H9 (cell line): Measurements from ENCODE around the gene ATM. TPM values are rescaled to one million over a fixed set of nuclear protein-coding genes. Genes with fewer than 3 reads are reported as not detected.
A peak's percentile ranks its signal among the peaks of the same experiment; 100 is the strongest.

Experiments used
- DNase-seq: peaks from one replicate; pipeline ENCODE4 v3.0.0-alpha.2; 2017
- H2AFZ ChIP-seq: one replicate; pipeline ENCODE4 v1.6.1; 2013; ENCODE audit warnings: mild to moderate bottlenecking, low read length, control low read depth, moderate library complexity
- H2AK5ac ChIP-seq: 2 replicates; pipeline ENCODE4 v1.6.1; 2013; ENCODE audit warnings: low read length, control low read depth, mixed read lengths; ENCODE audit not compliant: insufficient read length
- H2BK120ac ChIP-seq: one replicate; pipeline ENCODE4 v1.6.1; 2013; ENCODE audit warnings: low read depth, mild to moderate bottlenecking, low read length, control low read depth, inconsistent platforms; ENCODE audit not compliant: poor library complexity, severe bottlenecking
- H2BK12ac ChIP-seq: 2 replicates; pipeline ENCODE4 v1.6.1; 2013; ENCODE audit warnings: low read length, control low read depth, mixed read lengths, low read depth; ENCODE audit not compliant: insufficient read length
- H2BK15ac ChIP-seq: 2 replicates; pipeline ENCODE4 v1.6.1; 2013; ENCODE audit warnings: low read depth, low read length, control low read depth
- H2BK20ac ChIP-seq: one replicate; pipeline ENCODE4 v1.6.1; 2013; ENCODE audit warnings: low read depth, mild to moderate bottlenecking, low read length, control low read depth, inconsistent platforms; ENCODE audit not compliant: poor library complexity, severe bottlenecking
- H2BK5ac ChIP-seq: 2 replicates; pipeline ENCODE4 v1.6.1; 2013; ENCODE audit warnings: low read length, control low read depth, mixed read lengths; ENCODE audit not compliant: insufficient read length
- H3K14ac ChIP-seq: 2 replicates; pipeline ENCODE4 v1.6.1; 2013; ENCODE audit warnings: low read length, control low read depth; ENCODE audit not compliant: insufficient read depth
- H3K18ac ChIP-seq: 2 replicates; pipeline ENCODE4 v1.6.1; 2013; ENCODE audit warnings: low read depth, mild to moderate bottlenecking, mixed read lengths, low read length, control low read depth; ENCODE audit not compliant: insufficient read length
- H3K23ac ChIP-seq: 2 replicates; pipeline ENCODE4 v1.6.1; 2013; ENCODE audit warnings: low read length, control low read depth, mixed read lengths, low read depth; ENCODE audit not compliant: insufficient read length
- H3K23me2 ChIP-seq: 2 replicates; pipeline ENCODE4 v1.6.1; 2013; ENCODE audit warnings: low read depth, mild to moderate bottlenecking, mixed read lengths, low read length, control low read depth; ENCODE audit not compliant: insufficient read length, poor library complexity, severe bottlenecking
- H3K27ac ChIP-seq: 2 replicates; pipeline ENCODE4 v1.5.1; 2013; ENCODE audit warnings: low read length, control low read depth, mixed read lengths, low read depth; ENCODE audit not compliant: insufficient read length
- H3K27me3 ChIP-seq: 2 replicates; pipeline ENCODE4 v1.6.1; 2013; ENCODE audit warnings: low read length, control low read depth, inconsistent platforms; ENCODE audit not compliant: insufficient read depth
- H3K4ac ChIP-seq: 2 replicates; pipeline ENCODE4 v1.6.1; 2013; ENCODE audit warnings: low read depth, mild to moderate bottlenecking, control low read depth, inconsistent platforms, low read length, moderate library complexity
- H3K4me1 ChIP-seq: 2 replicates; pipeline ENCODE4 v1.6.1; 2013; ENCODE audit warnings: low read length, control low read depth, inconsistent platforms; ENCODE audit not compliant: insufficient read depth
- H3K4me2 ChIP-seq: 2 replicates; pipeline ENCODE4 v1.6.1; 2013; ENCODE audit warnings: low read length, control low read depth, mixed read lengths; ENCODE audit not compliant: insufficient read length, insufficient read depth
- H3K56ac ChIP-seq: 2 replicates; pipeline ENCODE4 v1.6.1; 2013; ENCODE audit warnings: low read depth, mild to moderate bottlenecking, mixed read lengths, low read length, control low read depth; ENCODE audit not compliant: insufficient read length
- H3K79me1 ChIP-seq: 2 replicates; pipeline ENCODE4 v1.6.1; 2013; ENCODE audit warnings: low read depth, mild to moderate bottlenecking, moderate library complexity, low read length, control low read depth, inconsistent platforms; ENCODE audit not compliant: insufficient read depth, poor library complexity, severe bottlenecking
- H3K79me2 ChIP-seq: 2 replicates; pipeline ENCODE4 v1.6.1; 2013; ENCODE audit warnings: low read length, control low read depth, inconsistent platforms; ENCODE audit not compliant: insufficient read depth
- H3K9ac ChIP-seq: 2 replicates; pipeline ENCODE4 v1.6.1; 2013; ENCODE audit warnings: low read length, control low read depth, mixed read lengths; ENCODE audit not compliant: insufficient read length; ENCODE audit errors: extremely low read depth
- H3K9me3 ChIP-seq: one replicate; pipeline ENCODE4 v1.6.1; 2013; ENCODE audit warnings: low read depth, low read length, inconsistent platforms; ENCODE audit not compliant: control insufficient read depth
- H3T11ph ChIP-seq: one replicate; pipeline ENCODE4 v1.6.1; 2013; ENCODE audit warnings: mild to moderate bottlenecking, low read length, control low read depth, inconsistent platforms
- H4K20me1 ChIP-seq: one replicate; pipeline ENCODE4 v1.6.1; 2013; ENCODE audit not compliant: control insufficient read depth, insufficient read length, insufficient read depth
- H4K5ac ChIP-seq: 2 replicates; pipeline ENCODE4 v1.6.1; 2013; ENCODE audit warnings: low read depth, mild to moderate bottlenecking, mixed read lengths, low read length, control low read depth; ENCODE audit not compliant: insufficient read length
- H4K8ac ChIP-seq: replicated peaks from 2 replicates; pipeline ENCODE4 v1.6.1; 2013; ENCODE audit warnings: low read length, control low read depth, mixed read lengths, low read depth; ENCODE audit not compliant: insufficient read length
- H4K91ac ChIP-seq: 2 replicates; pipeline ENCODE4 v1.6.1; 2013; ENCODE audit warnings: low read depth, mild to moderate bottlenecking, moderate library complexity, mixed read lengths, low read length, control low read depth; ENCODE audit not compliant: insufficient read length
- H3K27ac Mint-ChIP-seq, 3 experiments: 2 replicates in 2 of 3; 3 replicates in 1 of 3; pipeline ENCODE4 v1.8.0; 2020 to 2021; ENCODE audit warnings: mixed read lengths in 3 of 3, mild to moderate bottlenecking in 1 of 3, moderate library complexity in 1 of 3
- H3K27me3 Mint-ChIP-seq: 2 replicates; pipeline ENCODE4 v1.8.0; 2021; ENCODE audit warnings: low read depth, mild to moderate bottlenecking, moderate library complexity, mixed read lengths
- H3K36me3 Mint-ChIP-seq, 3 experiments: 2 replicates in 2 of 3; 3 replicates in 1 of 3; pipeline ENCODE4 v1.8.0; 2020 to 2021; ENCODE audit warnings: low read depth in 3 of 3, mixed read lengths in 3 of 3; ENCODE audit not compliant: insufficient read depth in 1 of 3
- H3K4me1 Mint-ChIP-seq, 2 experiments: 2 replicates each; pipeline ENCODE4 v1.8.0; 2020; ENCODE audit warnings: mixed read lengths in 2 of 2
- H3K4me3 Mint-ChIP-seq, 2 experiments: 2 replicates in 1 of 2; 3 replicates in 1 of 2; pipeline ENCODE4 v1.8.0; 2020 to 2021; ENCODE audit warnings: mild to moderate bottlenecking in 2 of 2, mixed read lengths in 2 of 2, moderate library complexity in 1 of 2
- H3K9me3 Mint-ChIP-seq, 2 experiments: 2 replicates in 1 of 2; 3 replicates in 1 of 2; pipeline ENCODE4 v1.8.0; 2020; ENCODE audit warnings: mild to moderate bottlenecking in 2 of 2, mixed read lengths in 2 of 2, moderate library complexity in 1 of 2
- CTCF ChIP-seq: fragments of 200-600 bp; sonication (generic); conservative IDR thresholded peaks from 3 replicates; pipeline ENCODE4 v1.8.0; 2021; ENCODE audit warnings: antibody characterized with exemption, mild to moderate bottlenecking
- WGBS: extraction: QIAGEN DNeasy Blood & Tissue Kit; methylation state at CpG from one replicate; pipeline ENCODE4 v1.1.7; 2013; ENCODE audit warnings: missing lambda C conversion rate, low lambda C conversion rate, mixed read lengths; ENCODE audit not compliant: insufficient read length; ENCODE audit errors: extremely low coverage; 5-methylcytosine and 5-hydroxymethylcytosine counted together
- total RNA-seq: library from RNA; stranded (reverse); gene quantifications from 2 replicates; pipeline ENCODE4 v1.2.1, GENCODE V29; 2021

ATM gene
- total RNA-seq, 1 experiment from 2014 or later: 58.9 TPM

DNA sequence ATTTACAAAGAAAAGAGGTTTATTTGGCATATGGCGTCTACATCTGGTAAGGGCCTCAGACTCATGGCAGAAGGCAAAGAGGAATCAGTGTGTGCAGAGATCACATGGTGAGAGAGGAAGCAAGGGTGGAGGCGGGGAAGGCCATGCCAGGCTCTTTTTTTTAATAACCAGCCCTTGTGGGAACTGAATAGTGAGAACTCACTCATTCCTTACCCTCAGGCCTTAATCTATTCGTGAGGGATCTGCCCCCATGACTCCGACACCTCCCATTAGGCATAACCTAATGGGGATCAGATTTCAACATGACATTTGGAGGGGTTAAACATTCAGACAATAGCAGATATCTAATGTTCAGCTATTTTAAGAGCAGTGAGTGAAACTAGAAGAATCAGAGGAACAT, 55.7 kb downstream of the ATM start:
- H3K23ac ChIP-seq: no peak overlapping the region
- no peak overlapping the region for H2AFZ ChIP-seq
- H3K79me2 ChIP-seq: no peaks in the 10 kb centered on the region
- Mint-ChIP-seq H3K9me3 (peaks cover 6 to 7% of the 10 kb centered on the region in 2 experiments; a peak in 4 of 5 replicates), H3K4me3 (no peak overlapping the region), H3K27me3 (no peaks in the 10 kb centered on the region), H3K4me1 (peaks cover 17 to 21% of the 10 kb centered on the region in 2 experiments), H3K27ac (peak overlapping the region in 1 of 3 experiments; percentile 19; a peak in 3 of 7 replicates), H3K36me3 (peaks cover 30 to 69% (median 53%) of the 10 kb centered on the region in 3 experiments)
- H3K79me1 ChIP-seq: no peaks in the 10 kb centered on the region
- no peaks in the 10 kb centered on the region for H3K27me3 ChIP-seq
- no peak overlapping the region for H2BK120ac ChIP-seq
- DNase-seq: peak; percentile 28
- H2BK20ac ChIP-seq: no peak overlapping the region
- H4K8ac ChIP-seq: no peak overlapping the region
- no peak overlapping the region for H3T11ph ChIP-seq
- no peak overlapping the region for H4K91ac ChIP-seq
- no peaks in the 10 kb centered on the region for H3K4me1 ChIP-seq
- no peak overlapping the region for H2AK5ac ChIP-seq
- H3K4me2 ChIP-seq: no peak overlapping the region
- no peak overlapping the region for H2BK15ac ChIP-seq
- TF ChIP-seq CTCF: no peak
- no peak overlapping the region for H3K18ac ChIP-seq
- no peak overlapping the region for H2BK12ac ChIP-seq
- no peak overlapping the region for H3K9ac ChIP-seq
- H3K9me3 ChIP-seq: no peaks in the 10 kb centered on the region
- H3K23me2 ChIP-seq: no peaks in the 10 kb centered on the region
- H3K4ac ChIP-seq: no peak overlapping the region
- H4K20me1 ChIP-seq: no peaks in the 10 kb centered on the region
- no peak overlapping the region for H4K5ac ChIP-seq
- H2BK5ac ChIP-seq: no peak overlapping the region
- no CpG with 5 or more reads among the region's 4 CpGs for WGBS
- no peak overlapping the region for H3K56ac ChIP-seq
- no peak overlapping the region for H3K14ac ChIP-seq
- H3K27ac ChIP-seq: no peak overlapping the region
